SK-N-SH (cell line): Measurements from ENCODE around the gene PSMD4.

Experiments used
- CHD2 ChIP-seq: fragments of 150-350 bp; IDR thresholded peaks from 2 replicates; pipeline ENCODE4 v1.6.1; 2018; ENCODE audit warnings: low read length; ENCODE audit not compliant: partially characterized antibody
- EP300 ChIP-seq, 2 experiments: IDR thresholded peaks; 2 replicates each; pipeline versions ENCODE4 v1.4.0 to v1.6.1; 2012; ENCODE audit warnings: borderline replicate concordance in 1 of 2, low read depth in 1 of 2, low read length in 1 of 2
- EZH2phosphoT487 ChIP-seq: fragments of 200-600 bp; sonication (generic); IDR thresholded peaks from 2 replicates; pipeline ENCODE4 v1.6.1; 2017; ENCODE audit warnings: low read depth, mixed run types, mild to moderate bottlenecking, antibody characterized with exemption, moderate library complexity, borderline replicate concordance
- JUND ChIP-seq: IDR thresholded peaks from 2 replicates; pipeline ENCODE4 v1.4.0; 2012
- MXI1 ChIP-seq: IDR thresholded peaks from 2 replicates; pipeline ENCODE4 v1.6.1; 2012; ENCODE audit warnings: mild to moderate bottlenecking, low read depth, low read length, improper control_type of control experiment
- NFIC ChIP-seq: IDR thresholded peaks from 2 replicates; pipeline ENCODE4 v1.4.0; 2012; ENCODE audit warnings: borderline replicate concordance
- NRF1 ChIP-seq: IDR thresholded peaks from 2 replicates; pipeline ENCODE4 v1.6.1; 2012; ENCODE audit warnings: low read depth, mild to moderate bottlenecking, low read length
- POLR2AphosphoS5 ChIP-seq: IDR thresholded peaks from 2 replicates; pipeline ENCODE4 v1.6.1; 2012; ENCODE audit warnings: low read depth, low read length
- TAF1 ChIP-seq: IDR thresholded peaks from 2 replicates; pipeline ENCODE4 v1.6.1; 2012; ENCODE audit warnings: low read depth, mild to moderate bottlenecking, low read length, moderate library complexity, borderline replicate concordance
- TF ChIP-seq, protein P1 (sequence below): fragments of 200-600 bp; sonication (generic); IDR thresholded peaks from 2 replicates; pipeline ENCODE4 v1.6.1; 2017; ENCODE audit warnings: antibody characterized with exemption, mild to moderate bottlenecking, moderate library complexity
- TF ChIP-seq, protein P2 (sequence below): IDR thresholded peaks from 2 replicates; pipeline ENCODE4 v1.6.1; 2012; ENCODE audit warnings: mild to moderate bottlenecking, low read depth, low read length, moderate library complexity

DNA sequence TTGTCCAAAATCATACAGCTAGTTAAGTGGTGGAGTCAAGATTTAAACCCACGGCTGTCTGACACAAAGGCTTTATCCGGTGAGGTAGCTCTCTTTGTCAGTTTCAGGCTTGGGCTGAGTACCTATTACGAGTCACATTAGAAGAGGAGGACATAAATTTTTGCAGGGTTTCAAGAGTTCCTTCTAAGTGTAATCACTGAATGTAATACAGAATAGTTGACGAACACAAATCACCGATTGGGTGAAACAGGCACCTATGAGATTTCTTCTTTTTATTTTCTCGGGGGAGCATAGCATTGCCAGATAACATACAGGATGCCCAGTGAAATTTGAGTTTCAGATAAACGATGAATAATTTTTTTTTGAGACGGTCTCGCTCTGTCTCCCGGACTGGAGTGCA, 847 bp downstream of the PSMD4 start:
- TF ChIP-seq, protein P1, sequence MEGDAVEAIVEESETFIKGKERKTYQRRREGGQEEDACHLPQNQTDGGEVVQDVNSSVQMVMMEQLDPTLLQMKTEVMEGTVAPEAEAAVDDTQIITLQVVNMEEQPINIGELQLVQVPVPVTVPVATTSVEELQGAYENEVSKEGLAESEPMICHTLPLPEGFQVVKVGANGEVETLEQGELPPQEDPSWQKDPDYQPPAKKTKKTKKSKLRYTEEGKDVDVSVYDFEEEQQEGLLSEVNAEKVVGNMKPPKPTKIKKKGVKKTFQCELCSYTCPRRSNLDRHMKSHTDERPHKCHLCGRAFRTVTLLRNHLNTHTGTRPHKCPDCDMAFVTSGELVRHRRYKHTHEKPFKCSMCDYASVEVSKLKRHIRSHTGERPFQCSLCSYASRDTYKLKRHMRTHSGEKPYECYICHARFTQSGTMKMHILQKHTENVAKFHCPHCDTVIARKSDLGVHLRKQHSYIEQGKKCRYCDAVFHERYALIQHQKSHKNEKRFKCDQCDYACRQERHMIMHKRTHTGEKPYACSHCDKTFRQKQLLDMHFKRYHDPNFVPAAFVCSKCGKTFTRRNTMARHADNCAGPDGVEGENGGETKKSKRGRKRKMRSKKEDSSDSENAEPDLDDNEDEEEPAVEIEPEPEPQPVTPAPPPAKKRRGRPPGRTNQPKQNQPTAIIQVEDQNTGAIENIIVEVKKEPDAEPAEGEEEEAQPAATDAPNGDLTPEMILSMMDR = no peak
- TF ChIP-seq EP300 (IDR thresholded peaks at IDR 0.05; ENCODE audit: borderline replicate concordance in 1 of 2, low read depth in 1 of 2, low read length in 1 of 2) = no peak
- no peak for TF ChIP-seq TAF1
- no peak for TF ChIP-seq CHD2
- no peak for TF ChIP-seq JUND
- TF ChIP-seq EZH2phosphoT487 = no peak
- TF ChIP-seq MXI1 = no peak
- no peak for TF ChIP-seq NFIC
- TF ChIP-seq NRF1 = no peak
- TF ChIP-seq, protein P2, sequence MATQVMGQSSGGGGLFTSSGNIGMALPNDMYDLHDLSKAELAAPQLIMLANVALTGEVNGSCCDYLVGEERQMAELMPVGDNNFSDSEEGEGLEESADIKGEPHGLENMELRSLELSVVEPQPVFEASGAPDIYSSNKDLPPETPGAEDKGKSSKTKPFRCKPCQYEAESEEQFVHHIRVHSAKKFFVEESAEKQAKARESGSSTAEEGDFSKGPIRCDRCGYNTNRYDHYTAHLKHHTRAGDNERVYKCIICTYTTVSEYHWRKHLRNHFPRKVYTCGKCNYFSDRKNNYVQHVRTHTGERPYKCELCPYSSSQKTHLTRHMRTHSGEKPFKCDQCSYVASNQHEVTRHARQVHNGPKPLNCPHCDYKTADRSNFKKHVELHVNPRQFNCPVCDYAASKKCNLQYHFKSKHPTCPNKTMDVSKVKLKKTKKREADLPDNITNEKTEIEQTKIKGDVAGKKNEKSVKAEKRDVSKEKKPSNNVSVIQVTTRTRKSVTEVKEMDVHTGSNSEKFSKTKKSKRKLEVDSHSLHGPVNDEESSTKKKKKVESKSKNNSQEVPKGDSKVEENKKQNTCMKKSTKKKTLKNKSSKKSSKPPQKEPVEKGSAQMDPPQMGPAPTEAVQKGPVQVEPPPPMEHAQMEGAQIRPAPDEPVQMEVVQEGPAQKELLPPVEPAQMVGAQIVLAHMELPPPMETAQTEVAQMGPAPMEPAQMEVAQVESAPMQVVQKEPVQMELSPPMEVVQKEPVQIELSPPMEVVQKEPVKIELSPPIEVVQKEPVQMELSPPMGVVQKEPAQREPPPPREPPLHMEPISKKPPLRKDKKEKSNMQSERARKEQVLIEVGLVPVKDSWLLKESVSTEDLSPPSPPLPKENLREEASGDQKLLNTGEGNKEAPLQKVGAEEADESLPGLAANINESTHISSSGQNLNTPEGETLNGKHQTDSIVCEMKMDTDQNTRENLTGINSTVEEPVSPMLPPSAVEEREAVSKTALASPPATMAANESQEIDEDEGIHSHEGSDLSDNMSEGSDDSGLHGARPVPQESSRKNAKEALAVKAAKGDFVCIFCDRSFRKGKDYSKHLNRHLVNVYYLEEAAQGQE = no peak
- TF ChIP-seq POLR2AphosphoS5 = no peak
